GM06990 (cell line): ENCODE data around the gene CCDC57.

Source experiments
- DNase-seq: peaks from one replicate; pipeline ENCODE4 v3.0.0-alpha.2; 2011; ENCODE audit not compliant: insufficient read length; ENCODE audit errors: extremely low read depth
- H3K27me3 ChIP-seq: replicated peaks from 2 replicates; pipeline ENCODE4 v1.6.0; 2011; ENCODE audit warnings: low read length; ENCODE audit not compliant: control insufficient read depth, insufficient read depth
- H3K36me3 ChIP-seq: 2 replicates; pipeline ENCODE4 v1.5.1; 2011; ENCODE audit warnings: low read length; ENCODE audit not compliant: control insufficient read depth, insufficient read depth
- H3K4me3 ChIP-seq: replicated peaks from 2 replicates; pipeline ENCODE4 v1.5.1; 2011; ENCODE audit warnings: low read depth, mild to moderate bottlenecking, control low read depth, low read length
- CTCF ChIP-seq: IDR thresholded peaks from 2 replicates; pipeline ENCODE4 v1.5.1; 2011; ENCODE audit warnings: low read length, control low read depth, mild to moderate bottlenecking, inconsistent platforms; ENCODE audit not compliant: insufficient read depth, poor library complexity, severe bottlenecking

The CCDC57 gene

GRCh38 chr17:82152556-82153294, 59.9 kb downstream of the CCDC57 start:
- Histone ChIP-seq H3K4me3 (no peak overlapping the region), H3K27me3 (no peaks in the 10 kb centered on the region), H3K36me3 (no peaks in the 10 kb centered on the region; the same call in 1 of the 2 replicates)
- DNase-seq: no peak
- no peak for TF ChIP-seq CTCF

GRCh38 chr17:82152114-82152513, 60.5 kb downstream of the CCDC57 start:
- H3K4me3 ChIP-seq: no peak overlapping the region
- H3K36me3 ChIP-seq: no peaks in the 10 kb centered on the region; the same call in 1 of the 2 replicates
- DNase-seq: no peak
- no peaks in the 10 kb centered on the region for H3K27me3 ChIP-seq
- TF ChIP-seq CTCF: no peak

GRCh38 chr17:82151106-82151957, 61.3 kb downstream of the CCDC57 start:
- H3K27me3 ChIP-seq: no peaks in the 10 kb centered on the region
- DNase-seq: no peak
- H3K36me3 ChIP-seq: no peaks in the 10 kb centered on the region; the same call in 1 of the 2 replicates
- no peak overlapping the region for H3K4me3 ChIP-seq
- no peak for TF ChIP-seq CTCF

GRCh38 chr17:82149401-82150099, 63.1 kb downstream of the CCDC57 start:
- no peak for DNase-seq
- no peak for TF ChIP-seq CTCF
- Histone ChIP-seq H3K4me3 (no peak overlapping the region), H3K36me3 (no peaks in the 10 kb centered on the region), H3K27me3 (no peaks in the 10 kb centered on the region)

GRCh38 chr17:82148997-82149396, 63.6 kb downstream of the CCDC57 start:
- H3K36me3 ChIP-seq: no peaks in the 10 kb centered on the region
- no peak for TF ChIP-seq CTCF
- no peak for DNase-seq
- no peaks in the 10 kb centered on the region for H3K27me3 ChIP-seq
- no peak overlapping the region for H3K4me3 ChIP-seq
